ENCODE data around the gene PEX11G. TPM values are rescaled to one million over a fixed set of nuclear protein-coding genes. Genes with fewer than 3 reads are reported as not detected.
"Not testable (repeated sequence)": the region's sequence is repeated elsewhere in the genome, so short reads cannot be mapped to it uniquely, and the experiment has no call there.

PEX11G gene
- total RNA-seq, 2 experiments from 2014 or later, result 0.58 to 1.9 TPM

GRCh38 chr19:7459773-7460172 is 29.1 kb downstream of the PEX11G start:
- ATAC-seq (no peak), DNase-seq (no peak)
- Mint-ChIP-seq H3K36me3 (peaks cover 40% of the 10 kb centered on the region), H3K27ac (no peak overlapping the region), H3K4me1 (no peaks in the 10 kb centered on the region), H3K9me3 (ENCODE audit: low read depth) (peaks cover 7% of the 10 kb centered on the region), H3K4me3 (no peak overlapping the region), H3K27me3 (no peaks in the 10 kb centered on the region)
- CTCF ChIA-PET, result no interaction called here

- ATAC-seq (no peak), DNase-seq (no peak)
- peaks cover 9% of the 10 kb centered on the region for H3K9me3 Mint-ChIP-seq (ENCODE audit: low read depth)
- no peak overlapping the region for H3K4me3 Mint-ChIP-seq
- no peaks in the 10 kb centered on the region for H3K4me1 Mint-ChIP-seq
- CTCF ChIA-PET, result no interaction called here
- H3K36me3 Mint-ChIP-seq, result peaks cover 47% of the 10 kb centered on the region
- H3K27ac Mint-ChIP-seq, result no peak overlapping the region
- H3K27me3 Mint-ChIP-seq, result no peaks in the 10 kb centered on the region
These were observed 30.2 kb downstream of the PEX11G start for GRCh38 chr19:7458675-7459074.

- CTCF ChIA-PET, result no interaction called here
- H3K27ac Mint-ChIP-seq, result no peak overlapping the region
These were observed 31.8 kb downstream of the PEX11G start for GRCh38 chr19:7456964-7457541.

GRCh38 chr19:7455600-7456296 is 33.1 kb downstream of the PEX11G start:
- H3K4me1 Mint-ChIP-seq, result no peaks in the 10 kb centered on the region
- H3K9me3 Mint-ChIP-seq (ENCODE audit: low read depth), result peaks cover 14% of the 10 kb centered on the region
- H3K36me3 Mint-ChIP-seq, result peaks cover 63% of the 10 kb centered on the region
- CTCF ChIA-PET, result no interaction called here
- no peaks in the 10 kb centered on the region for H3K27me3 Mint-ChIP-seq
- H3K27ac Mint-ChIP-seq, result no peak overlapping the region
- no peak overlapping the region for H3K4me3 Mint-ChIP-seq
- no peak for ATAC-seq
- no peak for DNase-seq

More at GRCh38 chr19:7456964-7457541, 31.8 kb downstream of the PEX11G start:
- DNase-seq, result no peak
- Mint-ChIP-seq H3K4me1 (no peaks in the 10 kb centered on the region), H3K4me3 (no peak overlapping the region), H3K36me3 (peaks cover 54% of the 10 kb centered on the region), H3K27me3 (no peaks in the 10 kb centered on the region), H3K9me3 (ENCODE audit: low read depth) (peaks cover 12% of the 10 kb centered on the region)
- no peak for ATAC-seq

- no peak for ATAC-seq
- Mint-ChIP-seq H3K27ac (no peak overlapping the region), H3K4me3 (no peak overlapping the region), H3K27me3 (no peaks in the 10 kb centered on the region), H3K36me3 (peaks cover 67% of the 10 kb centered on the region), H3K9me3 (ENCODE audit: low read depth) (peaks cover 21% of the 10 kb centered on the region), H3K4me1 (no peaks in the 10 kb centered on the region)
- DNase-seq, result no peak
- CTCF ChIA-PET, result no interaction called here
These were observed 33.8 kb downstream of the PEX11G start for GRCh38 chr19:7454998-7455397.

- no peak for DNase-seq
- Mint-ChIP-seq H3K27ac (no peak overlapping the region), H3K9me3 (ENCODE audit: low read depth) (peaks cover 20% of the 10 kb centered on the region), H3K4me1 (no peaks in the 10 kb centered on the region), H3K27me3 (no peaks in the 10 kb centered on the region), H3K4me3 (no peak overlapping the region), H3K36me3 (peaks cover 56% of the 10 kb centered on the region)
- CTCF ChIA-PET, result no interaction called here
- no peak for ATAC-seq
These were observed 38.3 kb downstream of the PEX11G start for GRCh38 chr19:7450243-7451223.

GRCh38 chr19:7449391-7450070 is 39.3 kb downstream of the PEX11G start:
- not testable (repeated sequence) for H3K27ac Mint-ChIP-seq, ATAC-seq, H3K4me3 Mint-ChIP-seq, DNase-seq, H3K4me1 Mint-ChIP-seq, H3K27me3 Mint-ChIP-seq
- CTCF ChIA-PET, result interaction anchor here (0.6 kb wide), 1 partner anchor 103 kb away, joined by 4 read pairs; no protein-coding TSS in a partner anchor
- Mint-ChIP-seq H3K9me3 (ENCODE audit: low read depth) (peaks cover 15% of the 10 kb centered on the region), H3K36me3 (peaks cover 51% of the 10 kb centered on the region)

- no peak for DNase-seq
- CTCF ChIA-PET, result no interaction called here
- Mint-ChIP-seq H3K27me3 (no peaks in the 10 kb centered on the region), H3K36me3 (peaks cover 47% of the 10 kb centered on the region), H3K4me3 (no peak overlapping the region), H3K4me1 (no peaks in the 10 kb centered on the region), H3K9me3 (ENCODE audit: low read depth) (peaks cover 9% of the 10 kb centered on the region), H3K27ac (no peak overlapping the region)
- ATAC-seq, result no peak
These were observed 41.2 kb downstream of the PEX11G start for GRCh38 chr19:7447648-7448047.

GRCh38 chr19:7445104-7445503 is 43.7 kb downstream of the PEX11G start:
- CTCF ChIA-PET, result interaction anchor here (0.6 kb wide), 1 partner anchor 60 kb away, joined by 3 read pairs; no protein-coding TSS in a partner anchor
- DNase-seq (no peak), ATAC-seq (no peak)
- peaks cover 40% of the 10 kb centered on the region for H3K36me3 Mint-ChIP-seq
- H3K27ac Mint-ChIP-seq, result no peak overlapping the region
- peaks cover under 1% of the 10 kb centered on the region for H3K9me3 Mint-ChIP-seq (ENCODE audit: low read depth)
- no peaks in the 10 kb centered on the region for H3K27me3 Mint-ChIP-seq
- H3K4me1 Mint-ChIP-seq, result no peaks in the 10 kb centered on the region
- no peak overlapping the region for H3K4me3 Mint-ChIP-seq

GRCh38 chr19:7444042-7444441 is 44.8 kb downstream of the PEX11G start:
- no peak for DNase-seq
- H3K4me1 Mint-ChIP-seq, result no peaks in the 10 kb centered on the region
- H3K9me3 Mint-ChIP-seq (ENCODE audit: low read depth), result no peaks in the 10 kb centered on the region
- no peak overlapping the region for H3K4me3 Mint-ChIP-seq
- H3K27me3 Mint-ChIP-seq, result no peaks in the 10 kb centered on the region
- CTCF ChIA-PET, result no interaction called here
- ATAC-seq, result no peak
- no peak overlapping the region for H3K27ac Mint-ChIP-seq
- peaks cover 39% of the 10 kb centered on the region for H3K36me3 Mint-ChIP-seq

- no peak for DNase-seq
- H3K4me1 Mint-ChIP-seq, result no peaks in the 10 kb centered on the region
- peaks cover 31% of the 10 kb centered on the region for H3K36me3 Mint-ChIP-seq
- H3K27me3 Mint-ChIP-seq, result no peaks in the 10 kb centered on the region
- H3K9me3 Mint-ChIP-seq (ENCODE audit: low read depth), result no peaks in the 10 kb centered on the region
- H3K4me3 Mint-ChIP-seq, result no peak overlapping the region
- ATAC-seq, result no peak
- H3K27ac Mint-ChIP-seq, result peak overlapping the region; percentile 11
- CTCF ChIA-PET, result no interaction called here
These were observed 46.4 kb downstream of the PEX11G start for GRCh38 chr19:7442423-7442822.

- no peak for DNase-seq
- H3K4me1 Mint-ChIP-seq, result no peaks in the 10 kb centered on the region
- CTCF ChIA-PET, result no interaction called here
- H3K27ac Mint-ChIP-seq, result no peak overlapping the region
- no peak overlapping the region for H3K4me3 Mint-ChIP-seq
- ATAC-seq, result no peak
- H3K27me3 Mint-ChIP-seq, result no peaks in the 10 kb centered on the region
- H3K36me3 Mint-ChIP-seq, result peaks cover 32% of the 10 kb centered on the region
- no peaks in the 10 kb centered on the region for H3K9me3 Mint-ChIP-seq (ENCODE audit: low read depth)
These were observed 47.2 kb downstream of the PEX11G start for GRCh38 chr19:7441468-7442146.

All from activated CD8-positive, alpha-beta memory T cell treated with anti-CD3 and anti-CD28 coated beads, Interleukin-2, amount 10 ng/mL, durations not matched to agents 7 days and 5 days (primary cell).